ENCODE data around the gene RNF44.

DNA sequence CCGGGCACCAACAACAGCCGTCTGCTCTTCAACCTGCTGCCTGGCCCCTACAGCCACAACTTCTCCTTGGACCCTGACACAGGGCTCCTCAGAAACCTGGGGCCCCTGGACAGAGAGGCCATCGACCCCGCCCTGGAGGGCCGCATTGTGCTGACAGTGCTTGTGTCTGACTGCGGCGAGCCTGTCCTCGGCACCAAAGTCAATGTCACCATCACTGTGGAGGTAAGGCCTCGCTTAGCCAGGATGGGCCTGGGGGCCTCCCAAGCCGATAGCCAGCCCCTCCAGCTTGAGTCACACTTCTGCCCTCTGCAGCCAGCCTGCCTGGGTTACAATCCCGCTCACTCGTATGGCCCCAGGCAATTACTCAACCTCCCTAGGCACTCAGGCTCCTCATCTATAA is 44.2 kb upstream of the RNF44 start:
- TF ChIP-seq, protein P1, sequence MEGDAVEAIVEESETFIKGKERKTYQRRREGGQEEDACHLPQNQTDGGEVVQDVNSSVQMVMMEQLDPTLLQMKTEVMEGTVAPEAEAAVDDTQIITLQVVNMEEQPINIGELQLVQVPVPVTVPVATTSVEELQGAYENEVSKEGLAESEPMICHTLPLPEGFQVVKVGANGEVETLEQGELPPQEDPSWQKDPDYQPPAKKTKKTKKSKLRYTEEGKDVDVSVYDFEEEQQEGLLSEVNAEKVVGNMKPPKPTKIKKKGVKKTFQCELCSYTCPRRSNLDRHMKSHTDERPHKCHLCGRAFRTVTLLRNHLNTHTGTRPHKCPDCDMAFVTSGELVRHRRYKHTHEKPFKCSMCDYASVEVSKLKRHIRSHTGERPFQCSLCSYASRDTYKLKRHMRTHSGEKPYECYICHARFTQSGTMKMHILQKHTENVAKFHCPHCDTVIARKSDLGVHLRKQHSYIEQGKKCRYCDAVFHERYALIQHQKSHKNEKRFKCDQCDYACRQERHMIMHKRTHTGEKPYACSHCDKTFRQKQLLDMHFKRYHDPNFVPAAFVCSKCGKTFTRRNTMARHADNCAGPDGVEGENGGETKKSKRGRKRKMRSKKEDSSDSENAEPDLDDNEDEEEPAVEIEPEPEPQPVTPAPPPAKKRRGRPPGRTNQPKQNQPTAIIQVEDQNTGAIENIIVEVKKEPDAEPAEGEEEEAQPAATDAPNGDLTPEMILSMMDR (conservative IDR thresholded peaks at IDR 0.05 in 1 of 2, IDR thresholded peaks at IDR 0.05 in 1 of 2; ENCODE audit: extremely low read depth in 1 of 2, insufficient read depth in 1 of 2, low read depth in 1 of 2, low read length in 2 of 2): no peak
- TF ChIP-seq EZH2 (IDR thresholded peaks at IDR 0.05; ENCODE audit: borderline replicate concordance, low read length): no peak
